Renal cortex interstitium (tissue), 11 donors: ENCODE data around the gene PPP1R1A. TPM values are rescaled to one million over a fixed set of nuclear protein-coding genes. Genes with fewer than 3 reads are reported as not detected.
A peak's percentile ranks its signal among the peaks of the same experiment; 100 is the strongest.

Source experiments
- DNase-seq, 11 donors: peaks; one replicate each; pipeline ENCODE4 v3.0.0-alpha.2; 2013; ENCODE audit warnings: low read depth in 9 of 11, low spot score in 4 of 11; ENCODE audit errors: extremely low read depth in 1 of 11
- polyA plus RNA-seq, 3 donors: library from polyadenylated mRNA; unstranded; fragments of 120-200 nt; gene quantifications; one replicate each; pipeline ENCODE4 v1.2.1, GENCODE V29; 2013; ENCODE audit not compliant: insufficient read length in 3 of 3

The PPP1R1A gene
- polyA plus RNA-seq, 3 donors: 45.7 to 66.5 (median 54.2) TPM

DNA sequence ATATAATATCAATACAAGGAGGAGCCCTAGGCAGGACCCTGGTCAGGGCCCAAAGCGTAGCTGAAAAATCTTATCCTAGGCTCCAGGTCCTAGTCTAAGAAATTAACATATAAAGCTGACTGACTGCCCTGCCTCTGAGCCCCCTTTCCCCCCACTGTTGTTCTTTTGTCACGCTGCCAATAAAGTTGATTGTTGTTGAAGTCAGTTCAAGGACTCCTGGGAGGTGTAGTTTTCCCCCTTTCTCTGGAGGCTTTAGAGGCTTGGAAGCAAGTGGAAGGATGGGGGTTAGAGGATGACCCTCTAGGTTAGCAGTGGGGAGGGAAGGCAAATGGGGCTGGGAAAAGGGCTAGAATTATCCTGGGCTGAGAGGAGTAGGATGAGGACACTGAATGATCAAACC is 3.2 kb downstream of the PPP1R1A start:
- DNase-seq: no peak

DNA sequence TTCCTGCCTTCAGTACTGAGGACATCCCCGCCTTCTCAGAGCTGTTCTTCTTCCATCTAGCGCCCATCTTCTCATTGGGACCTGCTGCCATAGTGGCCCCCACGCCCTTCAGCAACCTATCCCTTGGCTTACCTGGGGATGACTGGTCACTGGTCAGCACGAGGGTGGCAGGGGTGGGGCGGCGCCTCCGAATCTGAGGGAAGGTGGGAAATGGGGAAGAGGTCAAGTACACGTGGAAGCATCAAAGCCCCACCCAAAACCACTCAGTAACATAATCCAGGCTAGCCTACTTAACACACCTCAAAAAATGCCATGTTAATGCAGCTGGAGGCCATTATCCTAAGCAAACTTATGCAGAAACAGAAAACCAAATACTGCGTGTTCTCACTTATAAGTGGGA is 4.3 kb downstream of the PPP1R1A start:
- DNase-seq: no peak

DNA sequence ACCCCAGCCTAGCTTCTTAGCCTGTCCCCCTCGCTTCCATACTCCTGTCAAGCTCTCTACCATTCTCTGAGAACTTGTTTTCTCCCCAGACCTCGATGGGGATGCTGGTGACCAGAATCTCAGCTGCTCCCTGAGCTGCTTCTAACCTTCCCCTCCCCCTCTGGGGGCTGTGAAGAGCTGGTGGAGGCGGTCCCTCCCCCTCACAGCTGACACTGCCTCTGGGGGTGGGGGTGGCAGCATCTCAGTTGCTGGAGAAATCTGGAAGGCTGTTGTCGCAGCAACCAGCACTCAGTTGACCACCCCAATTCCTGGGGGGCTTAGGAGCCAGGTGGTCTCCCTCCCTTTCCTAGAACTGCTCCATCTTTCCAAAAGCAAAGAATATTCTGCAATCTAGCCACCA is 4.7 kb downstream of the PPP1R1A start:
- DNase-seq: no peak

DNA sequence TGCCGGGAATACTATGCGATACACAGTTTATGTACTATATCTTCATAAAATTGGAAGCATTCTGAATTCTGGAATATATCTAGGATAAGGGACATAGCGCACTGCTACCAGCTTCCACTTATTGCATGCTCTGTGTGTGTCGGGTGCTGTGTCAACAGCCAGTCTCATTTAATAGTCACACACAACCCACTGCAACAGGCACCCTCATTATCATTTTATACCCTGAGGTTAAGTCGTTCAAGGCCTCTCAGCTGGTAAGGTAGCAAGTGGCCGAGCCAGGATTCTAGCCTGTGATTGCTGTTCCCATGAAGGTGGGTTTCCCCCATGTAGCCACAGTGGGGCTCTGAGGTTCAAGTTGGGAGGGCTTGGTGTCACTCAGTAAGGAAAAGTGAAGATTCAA is 7.0 kb downstream of the PPP1R1A start:
- DNase-seq: no peak

DNA sequence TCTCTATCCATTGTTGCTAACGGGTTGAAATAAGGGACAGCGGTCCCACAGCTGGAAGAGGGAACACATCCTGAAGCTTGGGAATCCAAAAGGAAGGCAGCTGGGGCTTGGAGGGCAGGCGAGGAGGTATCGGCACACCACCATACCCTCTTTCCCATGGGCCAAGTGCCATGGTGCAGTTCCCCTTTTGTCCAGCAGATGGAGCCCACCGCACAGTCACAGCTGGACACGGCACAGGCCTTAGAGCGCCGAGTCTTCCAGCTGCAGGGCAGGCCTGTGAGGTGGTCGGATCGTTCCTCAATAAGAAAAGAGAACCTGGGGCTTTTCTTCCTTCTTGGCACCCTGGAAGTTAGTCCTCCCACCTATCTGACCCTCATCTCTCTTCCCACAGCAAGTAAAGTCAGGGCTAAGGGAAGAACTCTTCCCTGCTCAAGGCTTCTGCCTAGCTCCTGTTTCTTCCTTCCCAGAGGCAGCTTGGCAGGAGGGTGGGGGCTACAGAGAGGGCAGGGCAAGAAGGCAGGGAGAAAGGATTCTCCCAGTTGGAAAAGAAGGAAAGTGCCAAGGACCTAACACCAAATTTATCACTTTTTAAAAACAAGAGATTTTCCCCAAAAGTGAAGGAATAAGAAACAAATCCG is 8.6 kb downstream of the PPP1R1A start:
- peak in 8 of 11 donors; percentile 55 to 79 (median 68) for DNase-seq

DNA sequence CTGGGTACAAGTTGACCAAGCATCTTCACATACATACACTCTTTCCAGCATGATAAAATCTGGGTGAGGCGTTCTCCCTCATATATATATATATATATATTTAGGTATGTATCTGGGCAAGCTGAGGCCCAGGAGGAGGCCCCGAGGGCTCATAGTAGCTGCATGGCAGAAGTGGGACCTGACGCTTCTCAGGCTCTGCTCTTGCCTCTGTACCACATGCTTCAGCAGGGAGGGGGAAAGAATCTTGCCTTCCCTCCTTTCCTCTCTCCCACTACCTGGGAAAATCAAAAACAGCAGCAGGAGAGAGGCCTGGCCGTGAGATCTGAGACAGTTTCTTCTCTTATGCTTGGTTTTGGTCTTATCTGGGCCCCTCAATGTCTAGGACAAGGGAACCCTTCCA is 9.2 kb downstream of the PPP1R1A start:
- no peak for DNase-seq

DNA sequence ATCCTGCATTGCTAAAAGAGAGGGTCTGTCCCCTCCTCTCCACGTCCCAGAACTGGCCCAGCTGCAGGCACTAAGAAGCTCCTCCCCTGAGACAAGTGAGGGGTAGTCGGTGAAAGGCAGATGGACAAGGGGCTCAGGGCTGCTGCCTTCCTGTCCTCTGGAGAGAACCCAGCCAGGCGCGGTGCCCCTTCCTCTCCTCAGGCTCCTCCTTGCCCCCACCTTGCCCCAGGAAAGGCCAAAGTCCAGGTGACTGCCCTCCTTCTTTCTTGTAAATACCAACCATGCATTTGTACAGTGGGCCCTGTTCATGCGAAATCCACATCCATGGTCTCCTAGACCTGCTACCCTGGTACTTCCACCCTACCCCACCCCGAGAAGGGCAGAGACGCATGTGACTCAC is 9.7 kb downstream of the PPP1R1A start:
- no peak for DNase-seq

DNA sequence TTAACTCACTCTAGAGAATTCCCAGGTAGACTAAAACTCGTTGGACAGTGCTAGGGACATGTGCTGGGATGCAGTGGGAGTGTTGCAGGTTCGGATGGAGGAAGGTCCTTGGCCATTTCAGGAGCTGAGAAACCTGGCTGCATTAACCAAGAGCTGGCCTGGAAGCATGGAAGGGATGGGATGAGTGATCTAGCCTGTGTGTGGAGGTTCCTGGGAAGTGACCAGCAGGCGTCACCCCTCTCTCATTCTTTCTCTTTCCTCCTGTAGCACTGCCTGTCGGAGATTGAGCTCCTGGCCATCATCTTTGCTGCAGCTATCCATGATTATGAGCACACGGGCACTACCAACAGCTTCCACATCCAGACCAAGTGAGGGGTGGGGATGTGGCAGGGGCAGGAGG is 15.6 kb downstream of the PPP1R1A start:
- DNase-seq: no peak

DNA sequence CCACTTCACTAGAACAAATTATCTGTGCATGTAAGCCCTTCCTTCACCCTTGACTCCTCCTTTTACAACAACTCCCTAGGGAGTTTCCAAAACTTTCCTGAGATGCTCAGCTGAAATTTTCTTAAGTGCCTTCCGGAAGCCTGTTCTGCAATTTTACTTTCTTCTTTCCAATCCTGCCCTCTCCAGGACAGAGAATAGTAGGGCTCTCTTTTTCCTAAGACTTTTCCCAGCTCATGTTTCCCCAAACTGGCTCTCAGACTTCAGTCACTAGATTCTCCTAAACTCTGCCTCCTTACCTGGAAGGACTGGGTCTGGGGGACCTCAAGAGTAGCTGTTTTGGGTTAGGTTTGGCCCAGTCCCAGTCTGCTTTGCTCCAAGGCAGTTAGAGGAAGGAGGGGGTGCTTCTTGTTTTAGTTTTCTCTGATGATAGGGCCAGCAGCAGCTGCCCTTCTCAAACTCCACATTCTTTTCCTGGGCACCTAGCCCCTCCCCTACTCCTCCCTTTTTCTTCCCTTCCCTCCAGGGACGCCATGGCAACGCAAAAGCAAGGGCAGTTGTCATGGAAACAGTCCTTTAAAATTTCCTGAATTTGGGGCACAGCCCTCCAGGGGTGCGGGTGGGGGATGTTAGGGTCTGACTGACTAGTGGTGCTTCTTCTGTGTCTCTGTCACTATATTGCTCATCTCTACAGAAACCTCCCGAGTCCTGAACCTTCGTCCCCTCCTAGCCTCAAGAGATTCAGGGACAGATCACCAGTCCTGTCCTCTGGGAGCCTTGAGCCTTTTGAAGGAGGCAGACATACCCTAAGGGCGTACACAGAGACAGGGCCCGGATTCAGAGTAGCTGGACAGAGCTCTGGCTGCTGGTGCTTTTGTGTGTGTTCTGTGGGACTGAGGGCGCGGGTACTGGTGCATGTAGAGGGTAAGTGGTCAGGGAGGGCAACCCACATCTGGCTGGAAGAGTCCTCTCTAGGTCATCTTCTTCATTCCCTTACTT is 17.0 kb downstream of the PPP1R1A start:
- DNase-seq: no peak

DNA sequence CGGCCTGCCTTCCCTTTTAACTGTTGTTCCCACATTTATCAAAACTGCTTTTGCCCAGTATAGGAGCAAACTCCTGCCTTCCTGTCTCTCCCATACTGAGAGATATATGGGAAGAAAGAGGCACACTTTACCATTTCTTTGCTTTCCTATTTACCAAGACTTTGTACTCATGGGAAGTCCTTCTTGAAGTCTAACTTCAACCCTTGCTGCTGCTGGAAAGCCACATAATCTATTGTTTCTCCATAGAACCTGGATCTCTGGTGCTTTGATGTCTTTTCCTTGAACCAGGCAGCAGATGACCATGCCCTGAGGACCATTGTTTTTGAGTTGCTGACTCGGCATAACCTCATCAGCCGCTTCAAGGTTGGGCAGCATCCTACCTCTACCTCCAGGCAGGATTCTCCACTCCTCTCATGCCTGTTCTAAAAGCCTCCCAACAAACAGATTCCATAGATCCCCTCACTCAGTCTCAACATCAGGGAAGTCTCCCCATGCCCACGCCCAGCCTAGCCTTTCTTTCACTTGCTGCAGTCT is 18.4 kb downstream of the PPP1R1A start:
- DNase-seq: no peak

DNA sequence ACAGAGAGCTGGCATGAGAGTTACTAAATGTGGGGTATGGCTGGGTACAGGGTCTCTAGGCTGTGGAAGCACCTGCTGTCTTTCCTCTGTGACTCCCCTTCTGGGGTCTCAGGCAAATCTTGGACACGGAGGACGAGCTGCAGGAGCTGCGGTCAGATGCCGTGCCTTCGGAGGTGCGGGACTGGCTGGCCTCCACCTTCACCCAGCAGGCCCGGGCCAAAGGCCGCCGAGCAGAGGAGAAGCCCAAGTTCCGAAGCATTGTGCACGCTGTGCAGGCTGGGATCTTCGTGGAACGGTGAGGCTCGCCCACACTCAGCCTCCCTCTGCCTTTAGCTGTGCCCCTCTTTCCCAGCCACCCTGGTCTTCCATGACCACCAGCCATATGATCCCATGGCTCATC is 19.4 kb downstream of the PPP1R1A start:
- no peak for DNase-seq

DNA sequence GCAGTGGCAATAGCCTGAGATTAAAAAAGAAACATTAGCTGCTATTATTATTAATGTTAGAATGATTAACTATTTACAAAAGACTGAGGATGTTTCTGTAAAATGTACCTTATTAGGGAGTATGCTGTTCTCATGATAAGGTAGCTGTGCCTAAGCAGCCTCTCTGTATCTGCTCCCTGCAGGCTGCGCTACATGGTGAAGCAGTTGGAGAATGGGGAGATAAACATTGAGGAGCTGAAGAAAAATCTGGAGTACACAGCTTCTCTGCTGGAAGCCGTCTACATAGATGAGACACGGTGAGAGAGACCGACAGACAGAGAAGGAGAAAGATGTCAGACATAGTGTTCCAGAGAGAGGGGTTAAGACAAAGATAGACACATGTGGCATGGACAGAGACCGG is 21.7 kb downstream of the PPP1R1A start:
- no peak for DNase-seq

DNA sequence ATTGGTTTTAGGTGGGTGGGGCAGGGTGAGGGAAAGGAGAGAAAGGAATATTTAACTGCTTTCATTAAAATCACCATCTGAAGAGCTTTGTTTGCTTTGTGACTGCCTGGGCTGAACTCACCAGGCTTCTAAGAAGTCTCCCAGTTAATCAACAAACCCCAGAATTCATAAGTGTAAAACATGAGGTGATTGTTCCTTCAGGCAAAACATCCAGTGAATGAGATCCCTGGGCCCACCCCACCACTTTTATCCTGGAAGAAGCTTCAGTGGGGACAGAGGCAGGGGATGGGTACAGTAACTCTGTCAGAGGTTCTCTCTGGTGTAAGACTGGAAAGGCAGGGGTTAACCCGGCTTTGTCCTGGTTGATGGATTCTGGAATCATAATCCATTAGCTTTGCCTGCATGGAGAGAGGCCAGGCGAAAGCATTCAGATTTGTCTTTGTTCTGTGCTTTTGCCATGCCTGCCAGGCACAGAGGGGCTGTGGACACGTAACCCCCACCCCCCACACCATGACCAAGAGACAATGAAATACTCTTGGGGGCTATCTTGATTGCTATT is 22.4 kb downstream of the PPP1R1A start:
- no peak for DNase-seq

DNA sequence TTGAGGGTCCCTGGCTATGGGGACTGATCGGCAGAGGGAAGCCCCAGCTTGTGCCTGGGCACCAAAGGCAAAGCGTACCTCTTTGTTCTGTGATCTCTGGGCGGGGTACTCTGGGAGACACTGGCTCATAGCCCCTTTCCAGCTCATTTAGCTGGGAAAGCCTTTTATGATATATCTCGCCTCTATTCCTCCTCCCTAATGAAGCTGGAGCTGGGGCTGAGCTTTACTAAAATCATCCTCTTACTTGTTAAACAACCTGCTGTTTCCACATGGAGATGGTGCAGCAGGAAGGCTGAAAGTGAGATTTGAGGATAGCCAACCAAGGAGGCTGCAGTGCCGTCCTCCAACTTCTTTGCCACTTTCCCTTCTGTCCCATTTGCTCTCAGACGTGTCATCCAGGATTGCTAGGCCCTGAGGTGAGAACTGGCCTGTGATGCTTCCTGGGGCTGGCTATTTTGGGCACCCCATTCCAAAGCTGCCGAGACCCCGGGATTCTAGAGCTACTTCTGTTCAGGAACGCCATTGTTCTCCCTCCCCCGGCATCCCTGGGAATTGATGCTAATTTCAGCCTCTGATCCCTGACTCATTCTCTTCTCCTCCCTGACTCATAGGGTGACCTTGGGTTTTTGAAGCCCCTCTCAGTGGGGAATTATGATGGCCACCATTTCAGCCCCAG is 23.0 kb downstream of the PPP1R1A start:
- DNase-seq: no peak

DNA sequence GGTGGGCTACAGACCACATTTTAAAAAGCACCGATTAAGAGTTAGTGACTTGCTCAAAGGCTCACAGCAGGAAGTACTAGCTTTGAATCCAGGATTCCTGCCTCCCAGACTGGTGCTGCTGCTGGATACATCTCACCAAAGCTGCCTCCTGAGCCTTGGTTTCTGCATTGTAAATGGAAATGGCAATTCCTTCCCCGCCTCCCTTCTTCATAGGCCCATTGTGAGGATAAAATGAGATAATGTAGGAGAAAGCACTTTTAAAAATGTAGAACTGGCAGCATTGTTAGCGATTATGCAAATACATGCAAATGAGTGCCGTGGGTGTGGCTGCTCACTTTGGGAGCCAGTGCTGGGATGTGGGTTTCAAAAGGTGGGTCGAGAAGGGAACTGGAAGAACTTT is 23.7 kb downstream of the PPP1R1A start:
- no peak for DNase-seq

DNA sequence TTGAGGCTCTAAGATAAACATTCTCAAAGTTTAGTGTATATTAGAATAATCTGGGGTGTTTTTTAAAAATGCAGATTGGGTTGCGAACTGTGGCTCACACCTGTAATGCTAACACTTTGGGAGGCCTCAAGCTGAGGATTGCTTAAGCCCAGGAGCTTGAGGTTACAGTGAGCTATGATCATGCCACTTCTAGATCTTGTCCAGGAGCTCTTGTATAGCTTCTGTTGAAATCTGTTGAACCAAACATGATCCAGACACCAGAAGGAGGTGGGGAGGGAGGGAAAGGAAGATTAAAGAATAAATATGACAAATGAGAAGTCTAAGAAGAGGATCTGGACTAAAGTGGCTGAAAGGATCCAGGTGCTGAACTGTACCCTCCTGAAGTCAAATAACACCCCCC is 24.7 kb downstream of the PPP1R1A start:
- DNase-seq: no peak

DNA sequence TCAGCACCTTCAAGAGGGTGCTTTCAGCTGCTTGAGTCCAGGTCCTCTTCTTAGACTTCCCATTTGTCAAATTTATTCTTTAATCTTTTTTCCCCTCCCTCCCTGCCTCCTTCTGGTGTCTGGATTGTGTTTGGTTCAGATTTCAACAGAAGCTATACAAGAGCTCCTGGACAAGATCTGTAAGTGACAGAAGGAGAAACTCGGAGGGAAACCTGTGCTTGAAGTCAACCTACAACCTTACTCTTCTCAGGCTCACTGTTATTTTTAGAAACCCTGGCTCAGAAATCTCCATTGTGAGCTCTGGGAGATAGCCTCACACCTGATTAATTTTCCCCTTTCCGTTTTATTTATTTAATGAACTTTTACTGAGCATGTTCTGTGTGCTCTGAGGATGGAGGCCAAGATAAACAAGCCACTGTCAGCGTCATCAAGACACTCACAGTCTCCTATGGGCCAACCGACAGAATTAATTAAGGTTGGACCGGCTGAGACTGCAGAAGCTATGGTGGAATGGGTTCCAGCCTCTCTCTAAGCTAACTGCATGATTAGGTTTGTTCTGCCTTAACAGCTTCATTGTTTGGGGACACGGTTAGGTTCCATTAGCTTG is 25.6 kb downstream of the PPP1R1A start:
- no peak for DNase-seq

DNA sequence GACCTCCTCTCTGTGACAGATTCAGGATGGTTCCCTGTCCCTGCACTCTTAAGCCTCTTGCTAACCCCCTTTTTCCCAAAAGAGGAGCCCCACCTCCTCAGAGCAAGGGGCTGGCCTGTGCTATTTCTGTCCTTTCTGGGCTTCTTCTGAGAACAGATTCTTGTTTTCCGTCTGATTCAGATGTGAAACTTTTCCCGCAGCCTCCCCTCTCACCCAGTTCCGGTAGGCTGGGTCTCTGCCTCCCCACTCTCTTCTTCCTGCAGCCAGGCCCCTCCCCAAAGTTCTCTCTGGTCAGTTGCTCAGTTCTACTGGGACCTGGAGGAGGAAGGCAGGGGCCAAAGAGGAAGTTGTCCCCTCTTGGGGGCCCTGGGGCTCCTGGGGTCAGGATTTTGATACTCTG is 27.3 kb downstream of the PPP1R1A start:
- peak in 1 of 11 donors; percentile 27 for DNase-seq

DNA sequence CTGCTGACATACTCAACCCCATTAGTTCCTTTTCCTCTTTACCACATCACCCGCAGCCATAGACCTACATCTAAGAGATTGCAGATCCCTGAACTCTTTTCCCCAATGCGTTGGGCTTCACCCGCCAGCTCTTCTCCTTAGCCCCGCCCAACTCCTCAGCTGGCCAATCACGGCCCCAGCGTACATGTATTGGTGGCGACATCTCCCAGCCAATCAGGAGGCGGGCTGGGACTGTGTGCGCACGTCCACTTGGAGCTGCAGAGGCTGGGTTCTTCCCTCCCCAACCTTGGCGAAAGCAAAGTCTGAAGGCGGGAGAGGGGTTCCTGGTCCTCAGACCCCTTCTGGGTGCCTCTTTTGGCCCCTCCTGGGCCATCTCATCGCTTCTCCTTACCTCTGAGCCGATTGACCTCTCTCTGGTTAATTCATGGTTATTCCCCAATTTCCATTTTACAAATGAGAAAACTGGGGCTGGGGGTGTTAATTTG is 28.0 kb downstream of the PPP1R1A start:
- peak; percentile 73 to 92 (median 86) for DNase-seq
